ENCODE data around the gene CCDC134. TPM values are rescaled to one million over a fixed set of nuclear protein-coding genes. Genes with fewer than 3 reads are reported as not detected.

Gene CCDC134
- polyA plus RNA-seq, 1 experiment, result 6.0 TPM

- Histone ChIP-seq H3K4me3 (ENCODE audit: low read depth, low read length) (no peak overlapping the region), H3K27me3 (ENCODE audit: control insufficient read depth, insufficient read depth, low read length) (no peaks in the 10 kb centered on the region), H3K36me3 (ENCODE audit: control insufficient read depth, insufficient read depth, low read length) (no peaks in the 10 kb centered on the region)
- POLR2A ChIA-PET, result no interaction called here
- CTCF ChIA-PET, result no interaction called here
- TF ChIP-seq CTCF (IDR thresholded peaks at IDR 0.05; ENCODE audit: insufficient read depth, low read depth, low read length), result no peak
- DNase-seq (ENCODE audit: low read depth), result no peak
Observed at GRCh38 chr22:41848468-41848867, 48.0 kb downstream of the CCDC134 start.

- no peaks in the 10 kb centered on the region for H3K36me3 ChIP-seq (ENCODE audit: control insufficient read depth, insufficient read depth, low read length)
- CTCF ChIA-PET, result interaction anchor here (0.9 to 4.0 kb wide), 6 partner anchors 11 to 159 kb away, joined by 3 to 13 read pairs (median 4); no protein-coding TSS in a partner anchor
- no peak for TF ChIP-seq CTCF (IDR thresholded peaks at IDR 0.05; ENCODE audit: insufficient read depth, low read depth, low read length)
- POLR2A ChIA-PET, result no interaction called here
- H3K27me3 ChIP-seq (ENCODE audit: control insufficient read depth, insufficient read depth, low read length), result no peaks in the 10 kb centered on the region
- DNase-seq (ENCODE audit: low read depth), result no peak
- no peak overlapping the region for H3K4me3 ChIP-seq (ENCODE audit: low read depth, low read length)
Observed at GRCh38 chr22:41856469-41856868, 56.0 kb downstream of the CCDC134 start.

GRCh38 chr22:41857155-41857859, 56.8 kb downstream of the CCDC134 start:
- CTCF ChIA-PET, result interaction anchor here (0.7 to 4.0 kb wide), 14 partner anchors 10 to 160 kb away, joined by 3 to 13 read pairs (median 3); partner anchors contain the start of gene SREBF2
- Histone ChIP-seq H3K36me3 (ENCODE audit: control insufficient read depth, insufficient read depth, low read length) (no peaks in the 10 kb centered on the region), H3K4me3 (ENCODE audit: low read depth, low read length) (no peak overlapping the region), H3K27me3 (ENCODE audit: control insufficient read depth, insufficient read depth, low read length) (no peaks in the 10 kb centered on the region)
- POLR2A ChIA-PET, result no interaction called here
- no peak for DNase-seq (ENCODE audit: low read depth)
- peak; percentile 66 for TF ChIP-seq CTCF (IDR thresholded peaks at IDR 0.05; ENCODE audit: insufficient read depth, low read depth, low read length)

GRCh38 chr22:41857860-41858199, 57.4 kb downstream of the CCDC134 start:
- CTCF ChIA-PET, result interaction anchor here (0.9 to 4.0 kb wide), 12 partner anchors 10 to 160 kb away, joined by 3 to 13 read pairs (median 4); partner anchors contain the start of gene SREBF2
- POLR2A ChIA-PET, result no interaction called here
- Histone ChIP-seq H3K27me3 (ENCODE audit: control insufficient read depth, insufficient read depth, low read length) (no peaks in the 10 kb centered on the region), H3K36me3 (ENCODE audit: control insufficient read depth, insufficient read depth, low read length) (no peaks in the 10 kb centered on the region), H3K4me3 (ENCODE audit: low read depth, low read length) (no peak overlapping the region)
- TF ChIP-seq CTCF (IDR thresholded peaks at IDR 0.05; ENCODE audit: insufficient read depth, low read depth, low read length), result no peak
- no peak for DNase-seq (ENCODE audit: low read depth)

GRCh38 chr22:41862160-41862529, 61.7 kb downstream of the CCDC134 start:
- ChIA-PET CTCF (interaction anchor here (1.0 to 1.6 kb wide), 2 partner anchors 116 to 165 kb away, joined by 6 to 10 read pairs; no protein-coding TSS in a partner anchor), POLR2A (no interaction called here)
- TF ChIP-seq CTCF (IDR thresholded peaks at IDR 0.05; ENCODE audit: insufficient read depth, low read depth, low read length), result no peak
- no peak overlapping the region for H3K4me3 ChIP-seq (ENCODE audit: low read depth, low read length)
- peaks cover 5% of the 10 kb centered on the region for H3K36me3 ChIP-seq (ENCODE audit: control insufficient read depth, insufficient read depth, low read length)
- no peaks in the 10 kb centered on the region for H3K27me3 ChIP-seq (ENCODE audit: control insufficient read depth, insufficient read depth, low read length)
- no peak for DNase-seq (ENCODE audit: low read depth)

Measured in BJ (cell line).